Measurements from ENCODE around the gene CIC.
"Not testable (repeated sequence)": the region's sequence is repeated elsewhere in the genome, so short reads cannot be mapped to it uniquely, and the experiment has no call there.

CIC gene

DNA sequence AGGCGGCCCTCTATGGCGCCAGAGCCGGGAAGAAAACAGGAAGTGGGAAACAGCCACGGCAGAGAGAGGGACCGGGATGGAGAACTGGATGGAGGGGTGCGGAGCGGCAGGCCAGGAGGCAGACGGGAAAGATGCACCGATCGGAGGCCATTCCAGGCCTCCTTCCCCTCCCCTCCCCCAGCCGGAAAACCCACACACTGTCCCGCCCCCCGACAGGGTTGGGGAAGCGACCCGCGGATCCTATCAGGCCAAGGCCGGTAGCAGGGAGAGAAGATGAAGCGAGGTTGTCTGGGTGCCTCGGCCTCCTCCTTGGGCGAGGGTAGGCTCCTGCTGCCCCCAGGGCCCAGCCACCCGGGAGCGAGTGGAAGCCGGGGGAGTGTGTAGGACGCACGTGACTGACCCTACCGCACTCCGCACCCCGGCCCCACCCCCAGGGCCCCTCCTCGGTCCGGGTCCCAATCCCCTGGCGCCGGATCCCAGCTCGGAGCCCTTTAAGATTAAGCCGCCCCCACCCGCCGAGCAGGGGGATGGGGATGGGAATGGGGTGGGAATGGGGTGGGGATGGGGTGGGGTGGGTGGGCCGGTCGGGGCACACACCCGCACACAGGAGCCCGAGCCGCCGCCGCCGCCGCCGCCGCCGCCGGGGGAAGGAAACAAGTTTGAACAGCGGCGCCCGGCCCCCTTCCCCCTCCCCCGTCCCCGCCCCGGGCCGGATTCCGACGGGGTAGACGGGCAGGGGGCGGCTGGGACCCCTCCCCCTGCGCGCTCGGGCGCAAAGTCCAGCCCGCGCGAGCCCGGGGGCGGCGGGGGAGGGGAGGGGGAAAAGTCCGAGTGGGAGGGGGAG lies 15.6 kb upstream of the CIC start:
- peak; percentile 63 for DNase-seq
- in situ Hi-C loops (cut with MboI; ENCODE audit: low pct_unique_long_range_greater_than_20kb, low sequenced_read_pairs), result no loop called here

DNA sequence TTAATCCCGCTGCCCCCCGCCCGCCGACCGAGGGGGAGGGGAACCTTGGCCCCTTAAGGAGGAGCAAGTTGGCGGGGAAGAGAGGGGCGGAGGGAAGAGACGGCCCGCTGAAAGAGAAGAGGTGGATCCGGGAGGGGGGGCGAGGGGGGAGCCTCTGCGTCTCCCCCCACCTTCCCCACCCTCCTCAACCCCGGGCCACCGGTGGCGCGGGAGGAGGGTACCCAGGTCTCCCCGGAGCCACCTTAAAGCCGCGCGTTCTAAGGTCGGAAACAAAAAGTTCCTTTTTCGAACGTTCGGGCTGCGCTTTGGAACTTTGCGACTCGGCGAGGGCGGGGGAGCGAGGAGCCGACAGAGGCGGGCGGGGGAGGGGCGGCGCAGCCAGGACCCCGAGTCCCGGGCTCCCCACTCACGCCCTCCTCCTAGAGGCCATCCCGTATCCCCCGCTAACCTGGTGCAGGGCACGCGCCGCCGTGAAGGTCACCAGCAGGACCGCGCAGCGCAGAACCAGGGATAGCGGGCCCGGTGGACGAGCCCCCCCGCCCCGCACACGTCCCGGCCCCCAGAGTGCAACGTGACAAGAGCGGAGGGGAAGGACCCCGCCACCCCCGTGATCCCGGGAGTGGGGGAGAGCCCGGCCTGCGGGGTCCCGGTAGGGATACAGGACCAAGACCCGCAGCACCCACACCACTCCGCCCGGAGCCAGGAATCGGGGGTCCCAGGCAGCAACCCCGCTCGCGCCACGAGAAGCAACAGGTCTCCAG lies 14.8 kb upstream of the CIC start:
- peak; percentile 64 for DNase-seq
- in situ Hi-C loops (cut with MboI; ENCODE audit: low pct_unique_long_range_greater_than_20kb, low sequenced_read_pairs), result no loop called here

DNA sequence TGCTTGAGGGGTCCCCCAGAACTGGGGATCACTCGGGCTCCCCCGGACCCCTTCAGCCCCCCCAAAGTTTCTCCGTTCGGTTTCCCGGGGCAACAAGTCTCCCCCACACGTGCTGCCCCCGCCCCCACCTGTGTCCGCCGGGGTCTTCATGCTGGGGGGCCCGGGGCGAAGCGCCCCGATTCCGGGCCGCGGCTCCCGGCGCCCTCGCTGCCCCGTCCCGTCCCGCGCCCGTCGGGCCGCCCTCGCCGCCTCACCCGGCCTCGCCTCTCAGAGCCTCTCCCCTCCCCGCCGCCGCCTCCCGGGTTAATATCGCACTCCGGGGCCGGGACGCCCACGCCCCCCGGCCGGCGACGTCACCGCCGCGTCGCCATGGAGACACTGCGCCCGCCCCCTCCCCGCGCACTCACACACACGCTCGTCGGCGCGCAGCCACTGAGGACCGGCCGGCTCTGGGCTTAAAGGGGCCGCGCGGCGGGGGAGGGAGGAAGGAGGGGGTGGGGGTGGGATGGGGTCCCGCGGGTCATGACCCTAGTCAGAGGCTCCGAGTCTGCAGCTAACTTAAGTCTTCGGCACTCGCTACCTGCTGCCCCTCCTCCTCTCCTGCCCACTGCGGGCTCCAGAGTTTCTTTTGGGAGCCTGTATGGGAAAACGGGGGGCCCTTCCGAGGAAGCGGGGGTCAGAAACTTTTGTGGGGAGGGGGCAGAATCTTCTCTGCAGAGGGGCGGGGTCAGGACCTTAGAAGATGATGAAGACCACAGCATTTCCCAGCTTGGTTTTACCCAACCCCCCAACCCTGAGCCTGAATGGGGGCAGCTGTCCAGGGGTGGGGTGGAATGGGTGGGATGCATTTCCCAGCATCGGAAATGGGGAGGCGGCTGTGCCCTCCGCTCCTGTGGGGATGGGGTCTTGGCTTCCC lies 13.9 kb upstream of the CIC start, which contains the start of gene ERF:
TSS of gene ERF (minus strand) at position 279 of the 916 bp plus-strand sequence. CDS start at position 150, 129 bp downstream.
- DNase-seq, result peak; percentile 90
- in situ Hi-C loops (cut with MboI; ENCODE audit: low pct_unique_long_range_greater_than_20kb, low sequenced_read_pairs), result no loop called here

DNA sequence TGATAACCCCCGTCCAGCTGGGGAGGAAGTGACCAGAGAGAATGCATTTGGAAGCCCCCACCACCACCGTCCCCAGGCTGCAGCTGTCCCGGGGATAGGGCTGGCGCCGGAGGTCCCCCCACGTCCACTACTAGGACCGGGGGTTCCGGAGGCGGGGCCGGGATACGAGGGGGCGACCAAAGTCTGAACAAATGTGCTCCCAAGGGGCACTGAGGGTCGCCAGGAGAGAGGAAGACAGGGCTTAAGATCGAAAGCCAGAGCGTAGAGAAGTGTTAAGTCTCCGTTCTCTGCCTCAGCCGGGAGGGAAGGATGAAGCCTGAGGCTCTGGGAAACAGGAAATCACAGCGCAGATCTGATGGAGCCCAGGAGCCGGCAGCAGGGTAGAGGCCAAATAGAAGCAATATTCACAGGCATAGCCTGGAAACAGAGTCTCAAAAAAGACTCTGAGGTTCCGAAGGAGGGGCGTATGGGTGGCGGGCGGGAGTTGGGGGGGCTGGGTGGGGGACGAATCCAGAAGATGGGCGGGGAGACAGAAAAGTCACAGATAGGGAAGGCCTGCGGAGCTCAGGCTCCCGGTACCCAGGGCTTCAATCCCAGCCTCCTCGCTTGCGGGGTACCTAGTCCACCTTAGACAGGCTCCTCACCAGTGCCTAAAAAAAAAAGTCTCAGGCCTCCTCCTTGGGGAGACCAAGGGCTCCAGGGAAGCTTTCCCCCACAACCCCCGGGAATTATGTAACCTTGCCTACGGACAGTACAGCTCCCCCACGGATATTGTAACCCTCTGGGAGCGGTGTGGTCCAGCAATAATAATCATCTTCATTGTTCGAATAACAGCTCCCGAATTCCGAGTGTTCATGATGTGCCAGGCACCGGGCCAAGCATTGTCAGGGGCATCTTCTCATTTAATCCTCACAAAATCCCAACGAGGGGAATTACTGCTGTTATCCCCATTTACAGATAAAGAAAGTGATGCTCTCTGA lies 13.0 kb upstream of the CIC start:
- in situ Hi-C loops (cut with MboI; ENCODE audit: low pct_unique_long_range_greater_than_20kb, low sequenced_read_pairs), result no loop called here
- peak; percentile 27 for DNase-seq

- in situ Hi-C loops (cut with MboI; ENCODE audit: low pct_unique_long_range_greater_than_20kb, low sequenced_read_pairs); DNase-seq: not testable (repeated sequence)
Measured at GRCh38 chr19:42257842-42258241, 11.2 kb upstream of the CIC start.

DNA sequence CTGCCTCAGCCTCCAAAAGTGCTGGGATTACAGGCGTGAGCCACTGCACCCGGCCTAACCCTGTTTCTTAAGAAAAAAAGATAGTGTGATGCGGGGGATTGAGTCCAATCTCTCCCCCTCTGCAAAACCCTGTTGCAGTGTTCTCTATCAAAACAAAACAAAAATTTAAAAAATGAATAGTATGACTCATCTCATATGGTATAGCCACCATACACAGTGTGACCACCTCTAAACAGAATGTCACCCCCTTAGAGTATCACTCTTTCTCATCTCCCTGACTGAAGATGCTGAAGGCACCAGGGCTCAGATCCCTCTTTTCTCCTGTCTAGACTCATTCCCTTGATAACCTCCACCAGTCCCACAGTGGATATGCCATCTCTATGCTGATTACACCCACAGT lies 7.3 kb upstream of the CIC start:
- in situ Hi-C loops (cut with MboI; ENCODE audit: low pct_unique_long_range_greater_than_20kb, low sequenced_read_pairs), result no loop called here
- no peak for DNase-seq

DNA sequence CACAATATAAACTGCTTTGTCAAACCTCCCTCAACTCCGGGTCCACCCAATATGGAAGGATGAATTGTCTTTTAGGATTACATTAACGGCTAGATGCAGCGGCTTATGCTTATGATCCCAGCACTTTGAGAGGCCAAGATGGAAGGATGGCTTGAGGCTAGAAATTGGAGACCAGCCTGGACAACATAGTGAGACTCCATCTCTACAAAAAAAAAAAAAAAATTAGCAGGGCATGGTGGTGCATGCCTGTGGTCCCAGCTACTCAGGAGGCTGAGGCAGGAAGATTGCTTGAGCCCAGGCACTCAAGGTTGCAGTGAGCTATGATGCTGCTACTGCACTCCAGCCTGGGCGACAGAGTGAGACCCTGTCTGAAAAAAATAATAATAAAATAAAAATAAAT lies 2.9 kb upstream of the CIC start:
- in situ Hi-C loops (cut with MboI; ENCODE audit: low pct_unique_long_range_greater_than_20kb, low sequenced_read_pairs); DNase-seq: not testable (repeated sequence)

GRCh38 chr19:42266928-42267603 lies 2.0 kb upstream of the CIC start:
- DNase-seq; in situ Hi-C loops (cut with MboI; ENCODE audit: low pct_unique_long_range_greater_than_20kb, low sequenced_read_pairs): not testable (repeated sequence)

DNA sequence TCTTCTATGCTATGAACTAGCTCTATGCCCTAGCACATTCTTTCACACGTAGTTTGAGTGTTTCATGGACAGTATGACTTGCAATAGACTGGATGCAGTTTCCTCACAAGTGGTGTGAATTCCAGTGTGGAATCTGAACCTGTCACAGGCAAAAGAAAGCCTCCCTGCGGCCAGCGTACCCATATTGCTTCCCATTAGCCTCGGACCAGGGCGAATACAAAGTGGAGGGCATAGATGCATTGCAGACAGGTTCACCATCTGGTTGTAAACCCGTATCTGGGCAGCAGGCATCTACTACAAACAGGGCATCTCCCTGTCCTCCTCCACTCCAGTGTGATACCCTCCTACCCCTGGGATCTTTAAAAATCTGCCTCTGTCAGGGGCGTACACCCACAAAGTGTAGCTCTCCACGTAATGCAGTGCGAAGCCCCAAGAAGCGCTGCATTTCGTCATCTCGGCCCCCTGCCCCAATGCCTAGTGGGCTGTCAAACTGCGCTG lies 1.4 kb upstream of the CIC start:
- no peak for DNase-seq
- in situ Hi-C loops (cut with MboI; ENCODE audit: low pct_unique_long_range_greater_than_20kb, low sequenced_read_pairs), result no loop called here

DNA sequence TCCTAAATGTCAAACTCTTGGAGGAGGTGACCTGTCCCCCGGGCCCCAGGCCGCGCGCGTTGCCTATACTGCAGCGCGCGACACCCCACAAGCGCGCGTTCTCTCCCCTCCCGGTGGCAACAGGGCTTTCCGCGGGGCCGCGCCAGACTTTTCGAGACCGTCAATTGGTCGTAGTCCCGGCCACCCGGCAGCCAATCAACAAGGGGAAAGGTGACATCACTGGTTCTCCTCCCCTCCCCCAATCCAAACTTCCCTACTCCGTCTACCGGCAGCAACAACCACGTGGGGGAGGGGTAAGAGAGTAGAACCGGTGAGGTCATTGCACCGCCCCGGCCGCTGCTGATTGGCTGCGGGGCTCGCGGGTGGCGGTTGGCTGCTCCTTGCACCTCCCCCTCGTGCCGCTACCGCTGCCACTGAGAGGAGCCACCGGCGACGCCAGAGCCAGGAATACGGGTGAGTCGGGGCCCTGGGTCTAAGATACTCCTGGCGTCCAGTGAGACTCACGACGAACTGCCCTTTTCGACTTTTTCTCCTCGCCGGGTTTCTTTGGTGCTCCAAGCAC lies 829 bp upstream of the CIC start:
- in situ Hi-C loops (cut with MboI; ENCODE audit: low pct_unique_long_range_greater_than_20kb, low sequenced_read_pairs), result no loop called here
- DNase-seq, result peak; percentile 100

DNA sequence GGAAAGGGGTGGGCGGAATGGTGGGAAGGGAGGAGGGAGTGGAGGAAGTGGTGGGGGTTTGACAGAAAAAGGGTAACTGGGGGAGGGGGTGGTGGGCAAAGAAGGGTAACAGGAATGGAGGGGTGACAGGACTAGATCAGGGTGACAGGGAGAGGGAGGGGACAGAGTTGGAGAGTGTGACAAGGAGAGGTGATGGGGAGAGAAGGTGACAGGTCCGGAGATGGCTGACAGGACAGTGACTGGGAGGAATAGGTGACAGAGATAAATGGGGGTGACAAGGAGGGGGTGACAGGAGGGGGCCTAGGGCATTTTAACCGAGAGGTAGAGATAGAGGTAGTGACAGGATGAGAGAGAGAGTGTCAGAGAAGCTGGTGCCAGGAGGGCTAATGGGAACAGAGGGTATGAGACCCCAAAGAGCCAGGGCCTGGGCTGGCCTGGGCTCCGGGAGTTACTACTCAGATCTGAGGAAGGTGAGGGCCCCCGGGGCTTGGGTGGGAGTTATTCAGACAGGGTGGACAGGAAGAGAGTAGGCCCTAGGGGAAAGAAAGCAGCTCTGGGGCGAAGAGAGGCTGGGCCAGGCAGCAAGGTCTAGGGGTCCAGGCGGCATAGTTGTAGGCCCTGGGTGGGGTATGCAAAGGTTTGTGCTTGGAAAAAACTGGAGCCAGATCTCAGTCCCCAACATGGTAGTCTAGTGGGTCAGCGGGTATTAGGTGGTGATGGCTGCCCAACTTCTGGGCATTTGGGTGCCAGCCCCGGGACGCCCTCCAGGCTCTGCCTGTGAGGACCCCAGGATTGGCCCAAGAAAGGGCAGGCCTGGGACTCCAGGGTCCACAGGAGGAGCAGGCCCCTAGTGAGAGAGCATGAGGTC lies 660 bp downstream of the CIC start:
- DNase-seq, result no peak
- in situ Hi-C loops (cut with MboI; ENCODE audit: low pct_unique_long_range_greater_than_20kb, low sequenced_read_pairs), result no loop called here

DNA sequence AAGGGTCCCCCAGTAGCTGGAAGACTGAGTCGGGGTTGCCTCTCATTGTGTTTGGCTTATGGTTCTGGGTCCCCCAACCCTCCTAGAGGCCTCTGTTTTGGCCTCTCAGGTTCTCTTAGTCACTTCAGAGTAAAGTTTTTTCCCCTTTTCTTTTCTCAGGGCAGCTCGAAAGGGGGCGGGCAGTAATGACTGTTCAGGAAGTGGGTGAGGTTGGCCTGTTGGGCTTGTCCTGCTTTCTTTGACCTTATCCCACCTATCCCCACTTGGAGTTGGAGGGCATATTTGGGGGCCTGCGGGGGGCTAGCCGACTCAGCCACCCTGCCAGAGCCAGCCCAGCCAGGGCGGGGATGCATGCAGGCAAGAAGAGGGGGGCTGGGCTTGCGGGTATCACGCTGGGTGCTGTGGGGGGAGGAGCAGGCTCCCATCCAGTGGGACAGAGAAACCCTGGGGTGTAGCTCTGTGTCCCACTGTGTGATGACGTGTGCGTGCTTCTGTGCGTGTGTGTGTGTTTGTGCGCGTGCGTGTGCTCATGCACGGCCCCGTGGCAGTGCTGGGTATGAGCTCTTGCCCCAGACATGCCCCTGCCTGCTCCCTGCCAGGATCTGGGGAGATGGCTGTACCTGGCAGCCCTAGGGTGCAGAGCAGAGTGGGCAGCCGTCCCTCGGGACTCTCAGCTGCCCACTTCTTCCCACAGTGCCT lies 1.4 kb downstream of the CIC start:
- in situ Hi-C loops (cut with MboI; ENCODE audit: low pct_unique_long_range_greater_than_20kb, low sequenced_read_pairs), result no loop called here
- DNase-seq, result peak; percentile 81

DNA sequence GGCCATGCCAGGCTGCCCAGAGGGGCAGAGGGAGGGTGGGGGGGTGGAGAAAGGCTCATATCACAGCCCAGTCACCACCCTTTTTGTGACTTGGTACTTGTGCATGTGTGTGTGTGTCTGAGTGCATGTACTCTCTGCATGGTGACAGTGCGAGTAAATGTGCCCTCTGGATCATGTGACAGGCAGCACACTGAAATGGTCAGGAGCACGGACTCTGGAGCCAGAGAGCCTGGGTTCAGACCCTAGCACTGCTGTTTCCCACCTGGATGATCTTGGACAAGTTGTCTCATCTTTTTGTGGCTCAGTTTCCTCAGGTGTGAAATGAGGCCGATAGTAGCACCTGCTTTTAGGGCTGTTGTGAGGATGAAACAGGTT lies 2.0 kb downstream of the CIC start:
- in situ Hi-C loops (cut with MboI; ENCODE audit: low pct_unique_long_range_greater_than_20kb, low sequenced_read_pairs), result no loop called here

GRCh38 chr19:42271861-42272534 lies 2.9 kb downstream of the CIC start:
- in situ Hi-C loops (cut with MboI; ENCODE audit: low pct_unique_long_range_greater_than_20kb, low sequenced_read_pairs), result no loop called here

More for the DNA sequence above, 2.0 kb downstream of the CIC start:
- no peak for DNase-seq

GRCh38 chr19:42272535-42272897 lies 3.5 kb downstream of the CIC start:
- DNase-seq, result no peak
- in situ Hi-C loops (cut with MboI; ENCODE audit: low pct_unique_long_range_greater_than_20kb, low sequenced_read_pairs), result no loop called here

More at GRCh38 chr19:42271861-42272534, 2.9 kb downstream of the CIC start:
- no peak for DNase-seq
